ENCODE data around the gene APOBR.
"Not testable (repeated sequence)": the region's sequence is repeated elsewhere in the genome, so short reads cannot be mapped to it uniquely, and the experiment has no call there.

The APOBR gene

DNA sequence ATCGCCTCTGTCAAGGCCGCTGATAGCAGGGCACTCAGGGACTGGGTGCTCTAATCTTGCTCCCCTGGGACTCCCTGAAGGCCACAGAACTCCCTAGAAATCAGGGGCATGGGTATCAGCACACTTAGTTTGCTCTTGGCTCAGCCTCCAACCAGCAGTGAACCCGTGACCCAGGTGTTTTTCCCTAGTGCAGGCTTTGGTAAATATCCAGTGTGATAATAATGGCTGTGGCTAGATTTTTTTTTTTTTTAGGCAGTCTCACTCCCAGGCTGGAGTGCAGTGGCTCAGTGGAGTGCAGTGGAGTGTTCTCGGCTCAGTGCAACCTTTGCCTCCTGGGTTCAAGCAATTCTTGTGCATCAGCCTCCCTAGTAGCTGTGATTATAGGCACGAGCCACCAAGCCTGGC lies 34.0 kb downstream of the APOBR start:
- DNase-seq, result no peak

DNA sequence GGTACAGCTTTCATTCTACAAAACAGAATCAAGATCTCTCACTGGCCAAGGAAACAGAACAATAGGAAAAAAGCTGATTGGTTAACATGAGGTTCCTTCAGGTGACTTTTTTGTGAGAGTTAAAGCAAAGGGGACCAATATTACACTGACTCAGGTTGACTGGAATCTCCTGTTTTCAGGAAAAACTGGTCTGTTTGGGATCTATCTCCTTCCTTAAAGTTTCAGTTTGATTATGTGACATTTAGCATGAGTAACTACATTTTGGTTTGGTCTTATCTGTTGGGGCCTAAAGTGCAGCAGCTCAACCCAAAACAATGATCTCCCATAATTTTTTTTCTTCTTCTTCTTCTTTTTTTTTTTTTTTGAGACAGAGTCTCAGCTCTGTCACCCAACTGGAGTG lies 34.7 kb downstream of the APOBR start:
- no peak for DNase-seq

DNA sequence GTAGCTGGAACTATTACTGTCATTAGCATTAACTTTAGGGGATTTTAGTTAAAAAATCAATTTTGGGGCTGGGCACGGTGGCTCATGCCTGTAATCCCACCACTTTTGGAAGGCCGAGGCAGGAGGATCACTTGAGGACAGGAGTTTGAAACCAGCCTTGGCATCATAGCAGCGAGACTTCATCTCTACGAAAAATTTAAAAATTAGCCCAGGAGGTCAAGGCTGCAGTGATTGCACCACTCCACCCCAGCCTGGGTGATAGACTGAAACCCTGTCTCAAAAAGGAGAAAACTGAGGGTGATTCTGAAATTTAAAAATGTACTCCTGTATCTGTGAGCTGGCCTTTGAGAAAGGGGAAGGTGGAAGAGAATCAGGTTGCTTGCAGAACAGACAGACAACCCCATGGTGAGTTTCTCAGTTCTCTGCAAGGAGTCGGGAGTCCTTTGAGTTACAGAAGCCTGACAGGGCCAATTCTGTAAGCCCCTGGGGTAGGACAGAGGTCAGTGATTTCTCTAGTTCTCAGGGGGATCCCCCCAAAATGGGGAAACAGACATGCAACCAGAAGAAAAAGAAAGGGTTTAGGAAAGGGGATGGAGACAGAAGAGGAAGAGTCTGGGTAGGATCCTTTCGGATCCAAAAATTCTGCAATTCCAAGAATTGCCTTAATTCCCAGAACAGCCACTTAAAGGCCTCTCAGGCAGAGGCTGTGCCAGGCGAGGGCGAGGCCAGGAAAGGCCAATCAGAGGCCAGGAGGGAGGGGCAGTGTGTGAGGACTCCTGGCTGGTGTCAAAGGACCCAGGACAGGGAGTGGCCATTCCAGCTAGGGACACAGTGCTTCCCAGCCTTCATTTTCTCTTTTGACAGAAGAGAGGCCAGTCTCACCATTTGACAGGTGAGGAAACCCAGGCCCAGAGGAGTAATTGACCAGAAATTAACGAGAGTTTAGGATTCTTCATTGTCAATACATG lies 37.6 kb downstream of the APOBR start:
- no peak for DNase-seq

DNA sequence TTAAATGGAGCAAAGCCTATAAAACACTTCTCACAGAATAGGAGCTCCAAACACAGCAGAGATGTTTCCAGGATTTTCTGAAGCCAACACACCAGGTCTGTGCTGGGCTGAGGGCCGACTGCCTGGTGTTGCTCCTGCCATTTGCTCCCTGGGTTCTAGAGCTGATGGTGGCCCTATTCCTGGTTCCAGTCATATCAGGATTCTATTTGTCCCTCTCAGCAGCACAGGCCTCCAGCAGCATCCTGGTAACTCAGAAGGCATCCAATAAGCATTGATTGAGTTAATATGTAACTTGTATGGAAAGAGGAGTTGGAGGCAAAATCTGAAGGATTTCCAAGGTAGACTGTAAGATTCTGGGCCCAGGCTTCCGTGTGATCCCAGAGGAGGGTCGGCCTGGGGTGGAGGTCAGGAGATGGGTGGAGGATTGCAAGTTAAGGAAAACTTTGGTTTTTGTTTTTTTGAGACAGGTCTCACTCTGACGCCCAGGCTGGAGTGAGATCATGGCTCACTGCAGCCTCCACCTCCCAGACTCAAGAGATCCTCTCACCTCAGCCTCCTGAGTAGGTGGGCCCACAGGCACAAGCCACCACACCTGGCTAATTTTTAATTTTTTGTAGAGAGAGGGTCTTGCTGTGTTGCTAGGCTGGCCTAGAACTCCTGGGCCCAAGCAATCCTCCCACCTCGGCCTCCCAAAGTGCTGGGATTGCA lies 38.7 kb downstream of the APOBR start:
- no peak for DNase-seq

DNA sequence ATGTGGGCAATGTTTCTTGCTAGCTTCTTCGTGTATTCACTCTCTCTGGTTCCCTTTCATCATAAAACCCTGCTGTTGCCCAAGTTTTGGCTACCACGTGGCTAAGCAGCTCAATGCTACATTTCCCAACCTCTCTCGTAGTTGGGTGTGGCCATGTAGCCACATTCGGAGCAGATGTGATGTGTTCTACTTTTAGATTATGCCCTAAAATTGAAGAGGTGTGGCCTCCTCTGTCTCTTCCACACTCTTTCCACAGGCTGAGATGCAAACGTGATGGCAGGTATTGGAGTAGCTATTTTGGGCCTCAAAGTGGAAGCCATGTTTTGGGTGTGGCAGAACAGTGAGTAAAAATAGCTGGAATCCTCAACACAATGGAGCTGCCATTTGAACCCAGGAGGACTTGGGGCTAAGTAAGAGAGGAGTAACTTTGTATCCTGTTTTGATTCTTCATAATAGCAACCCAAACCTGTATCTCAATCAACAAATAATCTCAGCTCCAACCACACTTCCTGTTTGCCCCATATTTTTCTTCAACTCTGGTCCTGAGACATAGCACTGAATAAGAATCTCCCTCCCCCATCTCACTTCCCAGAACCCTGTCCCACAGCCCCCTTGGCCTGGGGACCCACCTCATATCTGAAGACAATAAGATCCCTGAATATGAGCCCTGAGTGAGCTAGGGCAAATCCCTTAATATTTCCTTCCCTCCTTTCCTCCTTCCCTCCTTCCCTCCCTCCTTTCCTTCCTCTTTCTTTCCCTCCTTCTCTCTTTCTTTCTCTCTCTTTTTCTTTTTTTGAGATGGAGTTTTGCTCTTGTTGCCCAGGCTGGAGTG lies 40.3 kb downstream of the APOBR start:
- DNase-seq, result no peak

DNA sequence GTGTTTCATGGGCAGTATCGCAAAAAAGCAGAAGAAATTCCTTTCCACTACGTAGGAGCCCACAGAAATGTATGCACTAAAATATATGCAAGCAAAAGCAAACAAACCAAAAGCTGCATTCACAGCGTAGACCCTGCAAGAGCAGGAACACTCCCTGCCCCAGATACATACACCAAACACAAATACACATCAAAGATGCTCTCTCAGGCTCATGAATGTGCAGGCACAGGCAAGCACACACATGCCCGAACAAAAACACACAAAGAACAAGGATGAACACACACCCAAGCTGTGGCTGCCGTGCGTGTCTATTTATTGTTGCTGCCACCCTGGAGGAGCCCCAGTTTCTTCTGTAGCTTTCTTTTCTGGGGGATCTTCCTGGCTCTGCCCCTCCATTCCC lies 42.6 kb downstream of the APOBR start:
- no peak for DNase-seq

DNA sequence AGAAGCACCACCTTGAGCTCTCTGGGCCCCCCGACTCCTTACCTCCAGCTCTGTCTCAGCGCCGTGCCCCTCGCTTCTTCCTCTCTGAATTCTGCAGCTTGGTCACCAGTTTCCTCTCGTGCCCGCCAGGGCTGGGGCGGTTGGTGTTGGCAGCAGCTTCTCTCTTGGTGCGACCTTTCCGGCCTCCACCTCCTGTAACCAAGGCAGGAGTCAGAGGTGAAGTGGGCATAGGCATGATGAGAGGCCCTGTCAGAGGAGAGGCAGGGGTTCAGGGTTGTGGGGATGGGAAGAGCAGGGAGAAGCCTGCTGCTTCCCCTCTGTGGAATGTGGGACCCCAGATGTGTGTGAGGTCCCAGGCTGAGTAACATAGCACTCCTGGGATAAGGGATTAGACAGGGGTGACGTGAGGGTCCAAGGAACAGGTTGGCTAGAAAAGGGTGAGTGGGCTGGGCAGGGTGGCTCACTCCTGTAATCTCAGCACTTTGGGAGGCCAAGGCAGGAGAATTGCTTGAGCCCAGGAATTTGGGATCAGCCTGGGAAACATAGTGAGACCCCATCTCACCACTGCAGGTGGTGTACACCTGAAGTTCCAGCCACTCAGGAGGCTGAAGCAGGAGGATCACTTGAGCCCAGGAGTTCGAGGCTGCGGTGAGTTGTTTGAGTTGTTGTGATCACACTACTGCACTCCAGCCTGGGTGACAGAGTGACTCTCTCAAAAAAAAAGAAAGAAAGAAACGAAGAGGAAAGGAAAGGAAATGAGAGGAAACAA lies 43.7 kb downstream of the APOBR start:
- DNase-seq, result no peak

DNA sequence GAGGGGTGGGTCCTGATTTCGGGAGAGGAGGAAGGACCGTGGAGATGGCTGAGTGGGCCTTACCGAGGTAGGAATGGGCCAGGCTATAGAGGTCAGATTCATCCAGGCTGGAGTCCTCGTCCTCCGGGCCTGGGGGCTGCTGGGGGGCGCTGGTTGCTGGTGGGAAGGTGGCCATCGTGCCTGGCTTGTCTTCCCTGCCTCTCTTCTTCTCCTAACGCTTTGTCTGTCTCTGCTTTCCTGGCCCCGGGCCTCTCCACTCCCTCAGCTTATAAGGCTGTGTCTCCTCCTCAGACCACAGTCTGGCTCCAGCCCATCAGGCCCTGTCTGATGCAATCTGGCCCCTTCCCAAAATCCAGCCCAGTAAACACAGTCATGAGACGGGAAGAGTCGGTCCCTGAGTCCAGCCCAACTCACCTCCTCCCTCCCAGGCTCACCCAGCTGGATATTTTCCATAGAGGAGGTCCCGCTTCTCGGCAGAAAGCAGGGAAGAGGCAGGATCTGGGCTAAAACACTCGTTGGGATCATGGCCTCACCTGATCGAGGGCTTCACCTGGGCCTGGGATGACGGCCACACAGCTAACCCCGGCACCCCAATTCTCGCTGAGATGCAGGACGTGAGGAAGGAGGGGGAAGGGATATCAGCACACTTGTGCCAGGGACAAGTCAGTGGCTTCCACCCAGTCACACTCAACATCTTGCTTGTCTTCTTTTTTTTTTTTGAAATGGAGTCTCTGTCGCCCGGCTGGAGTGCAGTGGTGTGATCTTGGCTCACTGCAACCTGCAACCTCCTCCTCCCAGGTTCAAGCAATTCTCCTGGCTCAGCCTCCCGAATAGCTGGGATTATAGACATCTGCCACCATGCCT lies 44.5 kb downstream of the APOBR start, which contains the start of gene NUPR1:
Gene NUPR1, minus strand, starts transcription at position 242 of the 864 bp plus-strand sequence. Its CDS starts 67 bp downstream, at position 175.
- DNase-seq, result no peak

DNA sequence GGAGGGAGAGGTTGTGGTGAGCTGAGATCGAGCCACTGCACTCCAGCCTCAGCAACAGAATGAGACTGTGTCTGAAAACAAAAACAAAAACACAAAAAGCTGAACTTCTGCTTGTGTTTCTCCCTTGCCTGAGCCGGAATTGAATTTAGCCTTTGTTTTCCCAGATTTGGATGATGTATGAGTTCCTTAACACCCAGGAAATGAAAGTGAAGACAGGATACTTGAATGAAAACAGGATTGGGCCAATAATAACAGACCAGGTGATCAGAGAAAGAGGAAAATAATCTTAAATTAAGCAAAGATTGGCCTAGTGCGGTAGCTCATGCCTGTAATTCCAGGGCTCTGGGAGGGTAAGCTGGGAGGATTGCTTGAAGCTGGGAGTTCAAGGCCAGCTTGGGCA lies 45.9 kb downstream of the APOBR start:
- DNase-seq, result no peak

DNA sequence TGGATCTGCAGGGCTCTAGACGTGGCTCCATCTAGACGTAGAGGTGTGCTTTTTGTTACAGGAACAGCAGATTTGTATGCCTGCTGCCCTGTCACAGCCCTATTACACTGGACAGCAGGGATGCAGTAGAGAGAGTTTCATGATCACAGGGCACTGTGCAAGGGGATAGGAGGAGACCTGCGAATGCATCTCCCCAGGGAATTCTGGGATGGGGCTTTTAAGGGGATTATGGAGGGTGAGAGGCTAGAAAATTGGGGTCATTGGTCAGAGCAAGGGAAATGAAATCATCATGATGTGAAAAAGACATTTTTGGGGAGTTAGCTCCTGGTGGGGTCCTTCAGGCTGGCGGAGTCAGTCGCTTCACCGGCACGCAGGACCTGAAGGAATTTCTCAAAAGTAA lies 48.2 kb downstream of the APOBR start:
- DNase-seq, result no peak

DNA sequence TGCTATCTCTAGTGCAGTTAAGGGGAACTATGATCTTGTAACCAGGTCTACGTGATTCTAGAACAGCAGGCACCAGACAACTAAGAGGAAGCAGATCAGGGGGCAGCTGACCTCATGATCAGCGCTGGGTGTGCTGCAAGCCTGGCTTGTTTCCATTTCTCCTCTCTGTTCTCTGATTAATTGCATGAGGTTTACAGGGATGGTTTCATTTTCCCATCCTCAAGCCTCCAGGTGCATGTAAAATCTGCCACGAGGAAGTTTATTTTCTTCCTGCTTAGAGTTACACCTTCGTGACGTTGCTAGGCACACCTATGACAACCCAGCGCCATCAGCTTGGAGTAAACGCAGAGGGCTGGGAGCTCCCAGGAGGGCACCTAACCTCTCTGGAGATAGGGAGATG lies 48.6 kb downstream of the APOBR start:
- no peak for DNase-seq

DNA sequence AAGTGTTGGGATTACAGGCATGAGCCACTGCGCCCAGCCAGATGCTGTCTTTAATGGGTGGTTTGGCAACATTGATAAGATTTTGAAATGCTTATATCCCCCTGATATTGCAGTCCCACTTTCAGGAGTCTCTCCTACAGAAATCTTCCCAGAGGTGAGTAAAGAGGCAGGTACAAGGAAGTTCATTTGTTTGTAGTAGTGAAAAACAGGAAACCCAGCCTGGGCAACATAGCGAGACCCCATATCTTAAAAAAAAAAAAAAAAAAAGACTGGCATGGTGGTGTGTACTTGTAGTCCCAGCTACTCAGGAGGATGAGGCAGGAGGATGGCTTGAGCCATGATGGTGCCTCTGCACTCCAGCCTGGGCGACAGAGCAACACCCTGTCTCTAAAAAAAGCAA lies 50.6 kb downstream of the APOBR start:
- no peak for DNase-seq

DNA sequence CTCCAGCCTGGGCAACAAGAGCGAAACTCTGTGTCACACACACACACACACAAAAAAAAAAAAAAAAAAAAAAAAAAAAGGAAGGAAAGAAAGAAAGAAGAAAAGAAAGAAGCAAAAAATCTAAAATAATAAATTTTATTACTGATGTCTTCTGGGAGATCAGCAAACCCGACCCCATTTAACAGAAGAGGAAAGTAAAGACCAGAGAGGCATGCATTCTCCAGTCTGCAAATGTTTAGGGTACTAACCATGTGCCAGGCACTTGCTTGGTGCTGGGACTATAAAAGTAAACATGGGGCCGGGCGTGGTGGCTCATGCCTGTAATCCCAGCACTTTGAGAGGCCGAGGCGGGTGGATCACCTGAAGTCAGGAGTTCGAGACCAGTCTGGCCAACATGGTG lies 51.5 kb downstream of the APOBR start:
- not testable (repeated sequence) for DNase-seq

DNA sequence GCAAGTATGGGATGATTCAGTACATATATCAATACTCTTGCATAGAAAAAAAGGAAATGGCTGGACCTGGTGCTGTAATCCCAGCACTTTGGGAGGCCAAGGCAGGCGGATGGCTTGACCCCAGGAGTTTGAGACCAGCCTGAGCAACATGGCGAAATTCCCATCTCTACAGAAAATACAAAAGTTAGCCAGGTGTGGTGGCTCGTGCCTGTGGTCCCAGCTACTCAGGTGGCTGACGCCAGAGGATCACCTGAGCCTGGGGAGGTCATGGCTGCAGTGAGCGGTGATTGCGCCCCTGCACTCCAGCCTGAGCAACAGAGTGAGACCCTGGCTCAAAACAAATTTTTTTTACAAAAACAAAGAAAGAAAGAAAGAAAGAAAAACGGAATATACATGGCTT lies 52.2 kb downstream of the APOBR start:
- no peak for DNase-seq

DNA sequence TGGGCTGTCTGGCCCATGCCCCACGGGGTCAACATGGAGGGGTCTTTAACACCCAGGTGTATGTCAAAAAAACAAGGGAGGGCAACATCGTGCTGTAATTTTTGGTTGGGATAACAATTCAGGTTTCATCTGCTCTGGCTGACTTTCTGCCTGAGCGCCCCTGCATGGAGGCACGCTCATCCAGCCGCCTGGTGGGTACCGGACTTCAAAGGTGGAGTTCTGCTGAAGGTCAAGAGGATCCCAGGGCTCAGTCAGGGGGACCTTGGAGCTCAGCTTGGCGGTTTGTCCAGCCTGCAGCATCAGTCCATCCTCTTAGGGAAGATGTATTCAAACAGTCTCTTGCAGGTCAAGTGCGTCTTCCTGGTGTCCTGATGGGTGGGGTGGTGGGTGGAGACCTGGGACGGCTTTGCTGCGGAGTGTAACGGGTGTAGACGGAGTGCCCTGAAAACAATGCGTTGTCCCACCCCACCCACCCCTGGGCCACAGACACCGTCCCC lies 53.9 kb downstream of the APOBR start:
- no peak for DNase-seq
